HG03039 (cell line): Measurements from ENCODE around the gene FAM217B.

Experiments
- ATAC-seq: cut with Tn5 transposase; IDR thresholded peaks from one replicate; pipeline ENCODE4 v1.9.1; 2021; ENCODE audit warnings: mild to moderate bottlenecking, moderate library complexity; ENCODE audit not compliant: unreplicated experiment

Gene FAM217B

DNA sequence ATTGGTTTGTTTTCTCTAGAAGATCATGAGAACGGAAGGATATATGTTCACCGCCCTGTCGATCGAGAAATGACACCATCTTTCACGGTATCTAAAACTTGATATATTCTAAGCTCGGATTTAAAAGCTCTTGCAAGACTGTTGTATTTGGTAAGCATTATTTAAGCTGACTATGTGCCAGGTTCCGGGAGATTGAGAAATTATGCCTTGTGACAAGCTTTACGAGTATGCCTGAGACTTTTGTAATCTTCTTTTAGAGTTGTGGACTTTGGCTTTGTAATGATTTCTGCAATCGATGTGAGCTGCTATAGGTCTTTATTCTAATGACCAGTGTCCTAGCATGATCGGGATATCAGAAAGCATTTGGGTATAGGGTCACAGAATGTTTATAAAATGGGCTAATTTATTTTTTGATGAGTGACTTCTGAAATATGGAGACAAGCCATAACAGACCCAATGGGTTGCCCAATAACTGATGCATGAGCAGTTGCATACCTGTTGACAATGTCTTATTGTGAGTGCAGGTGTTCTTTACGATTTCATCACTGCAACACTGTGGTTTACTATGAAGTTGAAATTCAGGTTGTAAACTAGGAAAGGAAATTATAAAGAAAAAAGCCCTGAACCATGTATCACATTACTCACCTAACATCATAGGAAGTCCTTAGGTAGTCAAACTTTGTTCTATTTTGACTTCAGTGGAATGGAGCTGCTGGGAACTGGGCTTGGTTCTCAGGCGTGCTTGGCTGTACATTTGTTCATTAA lies 32.0 kb downstream of the FAM217B start:
- ATAC-seq = no peak

DNA sequence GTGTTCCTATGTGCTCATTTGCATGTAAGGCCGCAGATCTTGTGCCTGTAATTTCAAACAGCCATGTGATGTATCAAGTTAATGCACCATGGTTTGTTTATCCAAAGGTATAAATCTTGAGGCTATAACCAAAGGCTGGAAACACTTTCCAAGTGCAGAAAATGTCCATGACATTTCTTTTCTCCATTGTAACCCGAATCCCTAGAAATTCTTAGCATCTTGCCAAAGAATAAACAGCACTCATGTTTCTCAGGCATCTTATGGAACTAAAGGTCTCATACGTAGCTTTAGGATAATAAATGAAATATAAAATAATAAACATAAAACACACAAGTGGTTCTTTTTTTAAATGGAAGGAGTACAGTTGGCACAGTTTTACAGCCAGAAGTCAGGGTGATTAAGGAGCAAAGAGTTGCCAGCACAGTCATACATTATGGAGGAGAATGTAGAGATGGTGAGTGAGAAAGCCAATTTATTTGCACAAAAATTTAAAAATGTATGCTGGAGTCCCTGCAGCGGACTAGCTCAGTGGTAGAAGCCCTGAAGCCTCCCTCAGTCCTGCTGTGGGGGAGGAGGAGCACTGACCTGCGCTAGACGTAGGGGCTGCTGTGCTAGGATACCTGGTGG lies 36.1 kb downstream of the FAM217B start:
- ATAC-seq = no peak

DNA sequence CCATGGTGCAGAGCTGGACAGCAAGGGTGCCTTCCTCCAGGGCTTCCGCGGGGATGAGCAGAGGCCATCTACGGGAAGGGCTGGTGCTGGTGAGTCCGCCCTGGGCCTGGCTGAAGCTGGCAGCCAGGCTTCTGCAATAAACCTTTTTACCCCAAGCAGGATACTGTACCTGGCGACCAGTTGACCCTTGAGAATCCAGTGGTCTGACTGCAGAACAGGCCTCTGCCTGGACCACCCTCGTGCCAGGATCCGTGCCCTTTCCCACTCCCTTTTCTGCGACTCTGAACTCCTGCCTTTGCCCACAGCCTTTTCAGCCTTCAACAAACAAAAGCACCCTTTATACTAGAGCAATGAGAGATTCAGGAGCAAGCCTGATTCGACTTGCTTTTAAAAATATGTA lies 36.9 kb downstream of the FAM217B start:
- ATAC-seq = no peak

DNA sequence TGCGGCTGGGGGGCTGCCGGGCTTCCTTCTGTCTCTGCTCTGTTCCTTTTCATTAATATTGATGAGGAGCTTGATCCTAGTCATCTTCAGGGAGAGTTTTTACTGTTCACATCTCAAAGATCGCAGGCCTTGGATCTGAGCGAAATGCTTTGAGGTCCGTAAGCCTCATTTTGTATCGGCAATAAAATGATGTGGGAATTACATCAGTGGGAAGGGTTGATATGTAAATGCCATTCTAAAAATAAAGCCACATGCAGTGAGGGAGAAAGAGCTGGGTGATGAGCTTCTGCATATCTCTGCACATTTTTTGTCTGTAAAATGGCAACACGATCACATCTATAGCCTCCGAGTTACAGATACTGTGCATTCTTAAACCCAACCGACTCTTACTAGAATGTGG lies 42.9 kb downstream of the FAM217B start:
- no peak for ATAC-seq

DNA sequence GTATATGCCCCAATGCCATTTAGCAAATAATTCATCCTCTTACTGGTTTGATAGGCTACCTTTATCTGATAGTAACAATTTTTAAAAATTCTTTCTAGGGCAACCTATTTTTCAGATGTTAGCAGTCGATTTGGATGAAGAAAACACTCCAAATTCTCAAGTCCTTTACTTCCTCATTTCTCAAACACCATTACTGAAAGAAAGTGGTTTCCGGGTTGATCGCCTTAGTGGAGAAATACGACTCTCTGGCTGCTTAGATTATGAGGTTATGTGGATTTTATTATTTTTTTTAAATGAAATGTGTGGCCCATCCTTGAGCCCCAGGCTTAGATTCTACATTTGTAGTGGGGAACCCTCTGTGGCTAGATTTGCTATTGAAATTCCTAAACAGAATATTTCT lies 44.4 kb downstream of the FAM217B start:
- no peak for ATAC-seq

DNA sequence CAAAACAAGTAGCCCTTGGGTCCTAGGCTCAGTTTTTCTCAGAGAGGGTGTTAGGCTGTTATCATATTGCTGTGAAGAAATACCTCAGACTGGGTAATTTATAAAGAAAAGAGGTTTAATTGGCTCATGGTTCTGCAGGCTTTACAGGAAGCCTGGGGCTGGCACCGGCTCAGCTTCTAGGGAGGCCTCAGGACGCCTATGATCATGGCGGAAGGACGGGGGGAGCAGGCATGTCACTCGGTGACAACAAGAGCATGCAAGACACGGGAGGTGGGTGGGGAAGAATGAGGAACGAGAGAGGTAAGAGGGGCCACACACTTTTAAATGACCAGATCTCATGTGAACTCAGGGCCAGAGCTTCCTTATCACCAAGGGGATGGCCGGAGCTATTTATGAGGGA lies 45.0 kb downstream of the FAM217B start:
- no peak for ATAC-seq

DNA sequence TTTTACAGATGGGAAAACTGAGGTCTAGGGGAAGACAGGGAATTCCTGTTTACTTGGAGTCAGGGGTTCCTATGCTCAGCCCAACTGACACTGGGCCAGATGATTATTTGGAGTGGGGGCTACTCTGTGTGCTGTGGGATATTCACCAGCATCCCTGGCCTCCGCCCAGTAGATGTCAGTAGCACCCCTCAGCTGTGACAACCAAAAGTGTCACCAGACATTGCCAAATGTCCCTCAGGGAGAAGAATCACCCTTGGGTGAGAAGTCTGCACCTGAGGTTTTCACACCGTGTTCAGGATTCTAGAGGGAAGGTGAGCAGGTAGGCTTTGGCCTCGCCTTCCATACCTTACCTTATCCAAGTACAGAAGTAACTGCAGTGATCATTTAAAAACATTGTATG lies 45.7 kb downstream of the FAM217B start:
- ATAC-seq = no peak

DNA sequence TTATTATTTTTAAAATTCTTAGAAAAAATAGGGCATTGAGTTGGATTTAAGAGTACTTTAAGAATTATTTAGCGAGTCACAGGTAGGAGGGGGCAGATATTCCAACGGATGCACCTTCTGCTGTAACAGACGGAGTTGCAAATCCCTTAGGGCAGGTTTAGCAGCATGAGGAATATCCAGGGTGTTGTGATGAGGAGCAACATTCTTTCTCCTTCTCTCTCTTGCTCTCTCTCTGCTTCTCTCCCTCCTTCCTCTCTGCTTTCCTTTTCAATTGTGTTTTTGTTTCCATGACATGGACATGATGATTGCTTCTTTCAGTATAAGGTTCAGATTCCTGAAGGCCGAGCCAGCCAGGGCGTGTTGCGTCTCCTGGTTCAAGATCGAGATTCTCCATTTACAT lies 46.9 kb downstream of the FAM217B start:
- ATAC-seq = no peak

DNA sequence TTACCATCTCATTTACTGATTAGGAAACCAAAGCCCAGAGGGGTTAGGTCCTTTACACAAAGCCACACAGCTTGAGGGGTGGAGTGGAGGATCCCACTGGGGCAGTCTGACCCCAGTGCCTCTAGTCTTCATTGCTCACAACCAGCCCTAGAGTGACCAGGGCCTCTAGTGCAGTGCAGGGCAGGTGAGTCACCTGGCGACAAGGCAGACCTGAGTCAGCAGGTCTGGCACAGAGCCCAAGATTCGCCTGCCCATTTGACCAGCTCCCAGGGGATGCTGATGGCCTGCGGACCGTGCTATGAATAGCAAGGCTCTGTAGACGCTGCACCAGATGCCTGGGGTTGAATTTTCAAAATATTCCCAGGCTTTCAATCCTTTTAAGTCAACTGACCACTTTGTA lies 48.0 kb downstream of the FAM217B start:
- ATAC-seq = no peak

DNA sequence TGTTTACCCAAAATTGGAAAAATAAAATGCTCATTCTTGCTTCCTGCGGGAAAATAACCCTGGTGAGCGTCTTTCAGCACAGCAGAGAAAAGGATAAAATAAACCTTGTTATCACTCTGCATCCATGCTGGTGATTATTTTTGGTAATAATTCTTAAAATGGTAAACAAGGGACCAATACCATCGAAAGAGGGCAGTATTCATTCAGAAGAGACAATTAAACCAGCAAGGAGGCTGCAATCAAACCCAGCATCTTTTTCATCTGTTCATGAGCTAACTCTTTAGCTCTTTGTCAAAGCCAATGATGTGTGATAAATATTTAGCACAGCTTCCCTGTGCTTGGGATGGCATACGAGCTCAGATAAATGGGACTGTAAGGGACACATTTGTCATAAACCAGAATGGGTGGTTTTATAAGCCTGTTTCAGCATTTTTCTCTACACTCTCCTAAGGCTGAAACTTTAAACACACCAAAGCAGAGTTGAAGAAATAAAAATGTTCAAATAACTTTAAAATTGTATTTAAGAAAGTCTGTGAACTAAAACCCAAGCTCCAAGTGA lies 52.4 kb downstream of the FAM217B start:
- ATAC-seq = no peak

DNA sequence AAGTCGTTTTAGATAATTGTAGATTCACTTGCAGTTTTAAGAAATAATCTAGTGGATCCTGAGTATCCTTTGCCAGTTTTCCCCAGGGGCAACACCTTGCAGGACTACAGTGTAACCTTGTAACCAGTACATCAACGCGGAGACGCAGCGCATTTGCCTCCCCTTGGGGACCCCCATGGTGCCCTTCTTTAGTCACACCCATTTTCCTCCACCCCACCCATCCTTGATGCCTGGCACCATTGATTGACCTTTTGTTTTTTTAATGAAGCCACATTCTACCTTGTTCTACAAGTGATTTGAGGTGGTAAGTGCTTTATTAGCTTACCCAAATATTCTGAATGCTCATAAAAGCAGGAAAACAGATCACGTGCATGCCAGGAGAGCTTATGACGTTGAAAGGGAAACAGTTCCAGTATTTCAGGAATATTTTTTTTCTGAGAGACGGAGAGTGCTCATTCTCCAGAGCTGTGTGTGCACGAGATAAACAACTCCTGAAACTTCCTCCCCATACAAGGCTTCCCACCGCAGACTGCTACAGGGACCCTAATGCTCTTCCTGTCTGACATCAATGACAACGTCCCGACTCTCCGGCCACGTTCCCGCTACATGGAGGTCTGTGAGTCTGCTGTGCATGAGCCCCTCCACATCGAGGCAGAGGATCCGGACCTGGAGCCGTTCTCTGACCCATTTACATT lies 53.7 kb downstream of the FAM217B start:
- ATAC-seq = no peak

DNA sequence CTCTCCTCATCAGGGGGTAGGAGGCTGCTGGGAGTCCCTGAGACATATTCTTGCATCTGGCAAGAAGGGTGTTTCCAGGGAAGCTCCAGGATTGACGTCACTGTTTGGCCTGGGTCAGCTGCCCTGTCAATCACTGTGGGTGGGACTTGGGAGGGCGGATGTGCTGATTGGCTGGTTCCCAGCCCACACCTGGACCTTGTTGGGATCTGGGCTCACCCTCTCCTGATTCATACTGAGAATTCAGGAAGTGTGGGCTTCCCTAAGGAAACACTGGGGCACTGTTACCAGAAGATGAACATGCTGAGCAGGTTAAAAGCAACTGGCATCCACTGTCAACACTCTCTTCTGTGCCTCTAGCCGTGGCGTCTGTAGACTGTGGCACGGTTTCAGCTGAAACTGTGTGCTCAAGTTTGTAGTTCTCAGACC lies 54.5 kb downstream of the FAM217B start:
- no peak for ATAC-seq

DNA sequence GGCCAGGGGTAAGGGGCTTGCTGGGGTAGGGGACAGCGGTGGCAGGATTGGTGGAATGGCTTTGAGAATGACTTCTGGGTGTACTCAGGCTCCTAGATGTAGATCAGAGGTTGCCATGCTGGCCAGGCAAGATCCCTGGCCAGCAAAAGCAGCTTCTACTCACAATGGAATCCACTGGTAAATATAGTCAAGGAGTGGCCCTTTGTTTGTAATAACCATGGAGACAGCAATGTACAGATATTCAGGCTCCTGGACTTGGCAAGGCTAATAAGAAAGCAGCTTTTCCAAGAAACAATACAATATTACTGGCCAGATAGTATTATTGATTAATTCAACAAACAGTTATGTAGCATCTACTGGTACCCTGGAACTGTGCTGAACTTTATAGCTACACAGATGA lies 55.9 kb downstream of the FAM217B start:
- no peak for ATAC-seq

DNA sequence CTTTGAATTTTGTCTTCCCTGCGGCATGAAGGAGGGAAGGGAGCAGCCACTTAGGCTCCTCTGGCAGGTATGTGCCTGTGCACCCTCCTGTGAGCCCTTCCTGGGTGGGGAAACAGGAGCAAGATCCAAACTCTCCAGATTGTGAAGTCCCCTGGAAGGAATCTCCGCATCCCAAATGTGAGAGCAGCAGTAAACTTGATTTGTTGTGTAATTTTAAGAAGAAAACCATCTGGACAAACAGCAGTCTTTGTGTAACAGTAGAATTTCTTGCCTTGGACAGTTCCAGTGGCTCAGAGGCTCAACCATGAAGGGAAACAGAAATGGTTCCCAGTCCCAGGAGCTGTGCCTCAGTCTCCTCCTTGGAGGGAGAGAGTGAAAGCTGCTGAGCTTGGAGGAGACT lies 57.7 kb downstream of the FAM217B start:
- no peak for ATAC-seq
